OCI-LY1 (cell line): Measurements from ENCODE around the gene MAS1.

Source experiments
- EZH2 ChIP-seq: fragments of 200-600 bp; sonication (generic), shearing (Covaris generic); IDR thresholded peaks from 2 replicates; pipeline ENCODE4 v1.8.0; 2017; ENCODE audit warnings: borderline replicate concordance, mixed run types, mild to moderate bottlenecking, antibody characterized with exemption, low read length, moderate library complexity, mixed read lengths
- TF ChIP-seq, protein P1 (sequence below): fragments of 200-600 bp; sonication (generic), shearing (Covaris generic); IDR thresholded peaks from 2 replicates; pipeline ENCODE4 v1.5.1; 2017; ENCODE audit warnings: mild to moderate bottlenecking, antibody characterized with exemption, low read length, moderate library complexity, mixed read lengths

DNA sequence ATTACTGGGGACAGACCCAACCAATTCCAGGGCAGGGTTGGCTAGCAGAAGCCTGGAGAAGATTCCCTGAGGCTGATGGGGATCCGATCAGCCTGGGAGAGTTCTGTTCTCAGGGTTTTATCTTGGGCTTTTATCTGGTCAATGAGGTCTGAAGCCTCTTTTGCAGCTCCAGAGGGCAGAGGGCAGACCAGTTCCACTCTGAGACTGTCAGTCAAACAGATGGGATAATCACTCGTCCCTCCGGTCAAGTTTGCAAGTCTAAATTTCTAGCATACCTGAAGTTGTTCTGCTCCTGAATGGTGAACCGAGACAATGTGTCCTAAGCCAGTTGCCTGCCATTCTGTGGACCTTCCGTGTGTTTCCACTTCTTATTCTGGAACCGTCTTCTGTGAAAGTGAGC lies 3.0 kb upstream of the MAS1 start:
- no peak for TF ChIP-seq EZH2
- TF ChIP-seq, protein P1, sequence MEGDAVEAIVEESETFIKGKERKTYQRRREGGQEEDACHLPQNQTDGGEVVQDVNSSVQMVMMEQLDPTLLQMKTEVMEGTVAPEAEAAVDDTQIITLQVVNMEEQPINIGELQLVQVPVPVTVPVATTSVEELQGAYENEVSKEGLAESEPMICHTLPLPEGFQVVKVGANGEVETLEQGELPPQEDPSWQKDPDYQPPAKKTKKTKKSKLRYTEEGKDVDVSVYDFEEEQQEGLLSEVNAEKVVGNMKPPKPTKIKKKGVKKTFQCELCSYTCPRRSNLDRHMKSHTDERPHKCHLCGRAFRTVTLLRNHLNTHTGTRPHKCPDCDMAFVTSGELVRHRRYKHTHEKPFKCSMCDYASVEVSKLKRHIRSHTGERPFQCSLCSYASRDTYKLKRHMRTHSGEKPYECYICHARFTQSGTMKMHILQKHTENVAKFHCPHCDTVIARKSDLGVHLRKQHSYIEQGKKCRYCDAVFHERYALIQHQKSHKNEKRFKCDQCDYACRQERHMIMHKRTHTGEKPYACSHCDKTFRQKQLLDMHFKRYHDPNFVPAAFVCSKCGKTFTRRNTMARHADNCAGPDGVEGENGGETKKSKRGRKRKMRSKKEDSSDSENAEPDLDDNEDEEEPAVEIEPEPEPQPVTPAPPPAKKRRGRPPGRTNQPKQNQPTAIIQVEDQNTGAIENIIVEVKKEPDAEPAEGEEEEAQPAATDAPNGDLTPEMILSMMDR: no peak
